ENCODE data around the gene THSD1.

DNA sequence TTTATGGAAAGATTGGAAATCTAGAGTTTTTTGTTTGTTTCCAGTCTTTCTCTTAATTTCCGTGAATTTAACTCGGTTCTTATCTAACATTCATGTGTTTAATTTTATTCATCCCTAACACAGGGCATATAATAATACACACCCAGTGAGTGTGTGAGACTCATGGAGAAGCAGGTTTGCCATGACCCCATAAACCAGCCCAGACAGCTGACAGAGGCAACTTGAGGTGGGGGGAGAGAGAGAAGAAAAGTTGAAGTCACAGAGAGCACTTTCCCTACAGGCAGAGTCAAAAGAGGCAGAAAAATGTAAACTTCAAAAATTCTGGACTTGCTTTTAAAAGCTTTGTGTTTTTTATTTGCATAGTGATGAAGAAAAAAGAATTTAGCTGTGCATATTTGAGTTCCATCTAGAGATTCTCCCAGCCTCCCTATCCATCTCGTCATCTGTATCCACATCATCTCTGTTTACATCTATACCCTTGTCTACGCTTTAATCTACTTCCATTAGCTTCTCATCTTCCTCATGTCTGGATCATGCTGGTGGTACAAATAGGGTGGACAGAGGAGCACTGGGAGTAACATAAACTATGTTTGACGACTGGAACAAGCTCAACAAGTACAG is 60.2 kb downstream of the THSD1 start:
- TF ChIP-seq CTCF (IDR thresholded peaks at IDR 0.05) (no peak), POLR2A (IDR thresholded peaks at IDR 0.05) (no peak)

All from esophagus squamous epithelium (tissue), 4 donors.